M059J (cell line): ENCODE measurements around the gene GPR63. TPM values are rescaled to one million over a fixed set of nuclear protein-coding genes. Genes with fewer than 3 reads are reported as not detected.

Experiments
- DNase-seq: peaks from one replicate; pipeline ENCODE4 v3.0.0-alpha.2; 2012; ENCODE audit warnings: low read depth
- total RNA-seq: library from RNA; depleted of rRNA; stranded (reverse); fragments of >200 nt; shearing (Covaris generic); gene quantifications from 2 replicates; pipeline ENCODE4 v1.2.3, GENCODE V29; 2014; rRNA removed

GPR63 gene
- total RNA-seq, 1 experiment from 2014 or later: not detected

GRCh38 chr6:96760153-96760687, 77.1 kb downstream of the GPR63 start:
- DNase-seq: no peak

GRCh38 chr6:96755096-96755495, 82.2 kb downstream of the GPR63 start:
- no peak for DNase-seq

- DNase-seq: no peak
These were observed 87.4 kb downstream of the GPR63 start for GRCh38 chr6:96749891-96750290.

Other genes with a start within 250 kb of the GPR63 start
- gene NDUFAF4, start 60.4 kb upstream of the GPR63 start, total RNA-seq: 28.1 and 37.4 TPM in 2 replicates
- gene KLHL32, start 87.3 kb upstream of the GPR63 start, total RNA-seq: not detected in 2 replicates